NCI-H187 treated with DMSO at 0.1 percent for 48 hours (cell line): Measurements from ENCODE around the gene EDNRA.

ENCODE experiments used
- DNase-seq: peaks from one replicate; lab custom pipeline; 2025; lab: John Stamatoyannopoulos, UW

The EDNRA gene

GRCh38 chr4:147589586-147589985, 108.7 kb downstream of the EDNRA start:
- DNase-seq = no peak

GRCh38 chr4:147590249-147590920, 109.5 kb downstream of the EDNRA start:
- no peak for DNase-seq

GRCh38 chr4:147591106-147591505, 110.2 kb downstream of the EDNRA start:
- DNase-seq = no peak

GRCh38 chr4:147594107-147594506, 113.2 kb downstream of the EDNRA start:
- DNase-seq = no peak
